ENCODE measurements around the gene CPAMD8.
"Not testable (repeated sequence)": the region's sequence is repeated elsewhere in the genome, so short reads cannot be mapped to it uniquely, and the experiment has no call there.

Gene CPAMD8

DNA sequence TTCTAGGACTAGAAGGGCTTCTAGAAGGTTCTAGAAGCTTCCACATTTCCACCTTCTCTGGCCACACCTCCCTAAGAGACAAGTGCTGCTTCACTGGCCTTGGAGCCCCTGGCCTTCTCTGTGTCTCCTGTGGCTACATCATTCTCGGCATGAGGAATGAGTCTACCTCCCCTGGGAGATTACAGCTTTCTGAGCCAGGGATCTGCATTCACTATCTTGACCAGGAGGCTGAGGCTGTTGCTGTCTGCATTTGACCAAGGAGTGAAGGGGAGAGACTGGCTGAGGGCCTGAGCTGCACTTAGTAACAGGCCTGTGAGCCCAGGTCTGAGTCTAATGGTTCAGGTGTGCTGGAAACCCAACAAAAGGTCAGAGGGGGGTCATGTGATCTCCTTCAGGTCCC is 5.3 kb downstream of the CPAMD8 start:
- Histone ChIP-seq H3K27ac (no peak overlapping the region), H4K20me1 (ENCODE audit: insufficient read depth) (no peaks in the 10 kb centered on the region), H2AFZ (ENCODE audit: low read depth) (no peak overlapping the region), H3K4me3 (IDR thresholded peaks at IDR 0.05; ENCODE audit: insufficient read depth, low read depth, low read length) (no peak overlapping the region), H3K36me3 (ENCODE audit: insufficient read depth) (no peaks in the 10 kb centered on the region), H3K4me2 (no peak overlapping the region), H3K9ac (no peak overlapping the region), H3K27me3 (ENCODE audit: insufficient read depth, low read depth) (peaks cover under 1% of the 10 kb centered on the region; the same call in 1 of the 2 replicates), H3K4me1 (ENCODE audit: low read depth, poor library complexity, severe bottlenecking) (no peaks in the 10 kb centered on the region), H3K79me2 (ENCODE audit: insufficient read depth, low read depth) (no peaks in the 10 kb centered on the region)
- TF ChIP-seq, protein P1, sequence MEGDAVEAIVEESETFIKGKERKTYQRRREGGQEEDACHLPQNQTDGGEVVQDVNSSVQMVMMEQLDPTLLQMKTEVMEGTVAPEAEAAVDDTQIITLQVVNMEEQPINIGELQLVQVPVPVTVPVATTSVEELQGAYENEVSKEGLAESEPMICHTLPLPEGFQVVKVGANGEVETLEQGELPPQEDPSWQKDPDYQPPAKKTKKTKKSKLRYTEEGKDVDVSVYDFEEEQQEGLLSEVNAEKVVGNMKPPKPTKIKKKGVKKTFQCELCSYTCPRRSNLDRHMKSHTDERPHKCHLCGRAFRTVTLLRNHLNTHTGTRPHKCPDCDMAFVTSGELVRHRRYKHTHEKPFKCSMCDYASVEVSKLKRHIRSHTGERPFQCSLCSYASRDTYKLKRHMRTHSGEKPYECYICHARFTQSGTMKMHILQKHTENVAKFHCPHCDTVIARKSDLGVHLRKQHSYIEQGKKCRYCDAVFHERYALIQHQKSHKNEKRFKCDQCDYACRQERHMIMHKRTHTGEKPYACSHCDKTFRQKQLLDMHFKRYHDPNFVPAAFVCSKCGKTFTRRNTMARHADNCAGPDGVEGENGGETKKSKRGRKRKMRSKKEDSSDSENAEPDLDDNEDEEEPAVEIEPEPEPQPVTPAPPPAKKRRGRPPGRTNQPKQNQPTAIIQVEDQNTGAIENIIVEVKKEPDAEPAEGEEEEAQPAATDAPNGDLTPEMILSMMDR (conservative IDR thresholded peaks at IDR 0.05; ENCODE audit: low read depth, low read length), result no peak

DNA sequence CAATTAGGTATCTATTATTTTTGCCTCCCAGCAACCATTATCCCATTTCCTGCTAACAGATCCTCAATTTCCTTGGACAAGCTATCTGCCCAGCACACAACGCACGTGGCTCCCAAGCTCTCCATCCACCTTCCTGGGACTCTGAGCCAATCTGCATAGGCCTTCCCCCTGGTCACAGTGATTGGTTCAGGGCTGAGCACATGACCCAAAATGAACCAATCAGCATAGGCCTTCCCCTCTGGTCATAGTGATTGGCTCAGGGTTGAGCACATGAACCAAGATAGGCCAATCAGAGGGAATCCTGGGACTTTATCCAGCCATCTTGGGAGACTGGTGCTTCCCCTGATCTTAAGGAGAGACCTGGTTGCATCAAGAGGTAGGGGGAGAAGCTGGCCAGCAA is 5.8 kb downstream of the CPAMD8 start:
- no peak overlapping the region for H3K27ac ChIP-seq
- H4K20me1 ChIP-seq (ENCODE audit: insufficient read depth), result no peaks in the 10 kb centered on the region
- no peaks in the 10 kb centered on the region for H3K36me3 ChIP-seq (ENCODE audit: insufficient read depth)
- TF ChIP-seq, protein P1 (conservative IDR thresholded peaks at IDR 0.05; ENCODE audit: low read depth, low read length), result no peak
- H3K27me3 ChIP-seq (ENCODE audit: insufficient read depth, low read depth), result peaks cover 6% of the 10 kb centered on the region; the same call in 1 of the 2 replicates
- H3K4me3 ChIP-seq (IDR thresholded peaks at IDR 0.05; ENCODE audit: insufficient read depth, low read depth, low read length), result no peak overlapping the region
- H3K79me2 ChIP-seq (ENCODE audit: insufficient read depth, low read depth), result no peaks in the 10 kb centered on the region
- no peak overlapping the region for H3K9ac ChIP-seq
- no peaks in the 10 kb centered on the region for H3K4me1 ChIP-seq (ENCODE audit: low read depth, poor library complexity, severe bottlenecking)
- no peak overlapping the region for H2AFZ ChIP-seq (ENCODE audit: low read depth)
- H3K4me2 ChIP-seq, result no peak overlapping the region

DNA sequence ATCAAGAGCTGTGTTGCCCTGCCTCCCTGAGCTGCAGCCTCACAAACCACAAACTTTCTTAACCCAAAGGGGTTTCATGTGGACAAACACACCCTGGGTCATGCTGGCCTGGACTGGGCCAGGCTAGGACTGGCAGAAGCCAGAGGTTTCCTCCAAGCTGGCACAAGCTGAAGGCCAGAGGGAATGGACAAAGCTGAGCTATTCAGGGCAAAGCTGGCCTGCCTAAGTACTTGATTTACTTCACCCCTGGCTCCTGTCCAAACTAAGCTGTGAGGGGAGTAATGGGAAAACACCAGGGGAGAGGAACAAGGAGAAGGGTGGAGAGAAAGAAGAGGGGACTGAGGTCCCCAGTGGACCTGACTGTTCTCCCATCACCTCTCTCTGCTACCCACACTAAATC is 6.2 kb downstream of the CPAMD8 start:
- H3K79me2 ChIP-seq (ENCODE audit: insufficient read depth, low read depth), result no peaks in the 10 kb centered on the region
- TF ChIP-seq, protein P1 (conservative IDR thresholded peaks at IDR 0.05; ENCODE audit: low read depth, low read length), result no peak
- H3K27ac ChIP-seq, result no peak overlapping the region
- H3K4me2 ChIP-seq, result no peak overlapping the region
- H4K20me1 ChIP-seq (ENCODE audit: insufficient read depth), result no peaks in the 10 kb centered on the region
- no peak overlapping the region for H3K9ac ChIP-seq
- H3K27me3 ChIP-seq (ENCODE audit: insufficient read depth, low read depth), result peaks cover 10% of the 10 kb centered on the region; the same call in 1 of the 2 replicates
- no peak overlapping the region for H3K4me3 ChIP-seq (IDR thresholded peaks at IDR 0.05; ENCODE audit: insufficient read depth, low read depth, low read length)
- no peaks in the 10 kb centered on the region for H3K4me1 ChIP-seq (ENCODE audit: low read depth, poor library complexity, severe bottlenecking)
- H2AFZ ChIP-seq (ENCODE audit: low read depth), result no peak overlapping the region
- H3K36me3 ChIP-seq (ENCODE audit: insufficient read depth), result no peaks in the 10 kb centered on the region

DNA sequence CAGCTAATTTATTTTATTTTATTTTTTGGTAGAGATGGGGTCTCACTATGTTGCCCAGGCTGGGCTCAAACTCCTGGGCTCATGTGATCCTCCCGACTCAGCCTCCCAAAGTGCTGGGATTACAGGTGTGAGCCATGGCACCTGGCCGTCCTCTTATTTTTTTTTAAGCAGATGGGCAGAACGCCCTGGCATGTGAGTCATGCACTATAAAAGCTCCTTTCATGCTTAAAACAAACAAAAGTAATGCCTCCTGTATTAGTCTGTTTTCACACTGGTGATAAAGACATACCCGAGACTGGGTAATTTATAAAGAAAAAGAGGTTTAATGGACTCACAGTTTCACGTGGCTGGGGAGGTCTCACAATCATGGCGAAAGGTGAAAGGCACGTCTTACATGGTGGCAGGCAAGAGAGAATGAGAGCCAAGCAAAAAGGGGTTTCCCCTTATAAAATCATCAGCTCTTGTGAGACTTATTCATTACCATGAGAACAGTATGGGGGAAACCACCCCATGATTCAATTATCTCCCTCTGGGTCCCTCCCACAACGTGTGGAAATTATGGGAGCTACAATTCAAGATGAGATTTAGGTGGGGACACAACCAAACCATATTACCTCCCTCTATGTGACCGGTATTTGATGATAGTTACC is 12.3 kb downstream of the CPAMD8 start:
- not testable (repeated sequence) for H3K4me2 ChIP-seq; H3K36me3 ChIP-seq (ENCODE audit: insufficient read depth); H2AFZ ChIP-seq (ENCODE audit: low read depth); H3K9ac ChIP-seq; H3K4me1 ChIP-seq (ENCODE audit: low read depth, poor library complexity, severe bottlenecking); H3K27ac ChIP-seq; H3K4me3 ChIP-seq (IDR thresholded peaks at IDR 0.05; ENCODE audit: insufficient read depth, low read depth, low read length); H4K20me1 ChIP-seq (ENCODE audit: insufficient read depth); H3K79me2 ChIP-seq (ENCODE audit: insufficient read depth, low read depth)
- peaks cover 57% of the 10 kb centered on the region; the same call in 1 of the 2 replicates for H3K27me3 ChIP-seq (ENCODE audit: insufficient read depth, low read depth)

DNA sequence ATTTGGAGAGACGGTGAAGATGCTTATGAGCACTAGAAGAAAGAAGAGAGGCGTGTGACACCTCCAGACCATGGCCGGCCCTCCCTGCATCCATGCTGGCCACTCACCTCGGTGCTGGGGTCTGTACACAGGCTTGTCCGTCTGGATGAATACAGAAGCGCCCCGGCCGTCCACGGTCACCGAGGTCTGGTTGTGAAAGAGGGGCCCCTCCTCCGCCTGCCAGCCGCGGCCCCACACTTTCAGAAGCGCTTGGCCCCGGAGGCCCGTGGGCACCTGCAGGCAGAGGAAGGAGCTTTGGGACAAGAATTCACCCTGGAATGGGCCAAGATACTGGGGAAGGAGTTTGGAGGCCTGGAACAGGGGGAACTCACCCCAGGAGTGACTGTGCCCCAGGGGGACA is 15.1 kb downstream of the CPAMD8 start:
- no peak overlapping the region for H3K4me3 ChIP-seq (IDR thresholded peaks at IDR 0.05; ENCODE audit: insufficient read depth, low read depth, low read length)
- TF ChIP-seq, protein P1 (conservative IDR thresholded peaks at IDR 0.05; ENCODE audit: low read depth, low read length), result no peak
- H3K4me1 ChIP-seq (ENCODE audit: low read depth, poor library complexity, severe bottlenecking), result no peaks in the 10 kb centered on the region
- no peak overlapping the region for H3K9ac ChIP-seq
- no peaks in the 10 kb centered on the region for H3K36me3 ChIP-seq (ENCODE audit: insufficient read depth)
- no peak overlapping the region for H3K4me2 ChIP-seq
- no peaks in the 10 kb centered on the region for H3K79me2 ChIP-seq (ENCODE audit: insufficient read depth, low read depth)
- H3K27me3 ChIP-seq (ENCODE audit: insufficient read depth, low read depth), result peaks cover 82% of the 10 kb centered on the region
- no peak overlapping the region for H2AFZ ChIP-seq (ENCODE audit: low read depth)
- no peaks in the 10 kb centered on the region for H4K20me1 ChIP-seq (ENCODE audit: insufficient read depth)
- H3K27ac ChIP-seq, result no peak overlapping the region
